ENCODE measurements around the gene MATCAP1. TPM values are rescaled to one million over a fixed set of nuclear protein-coding genes. Genes with fewer than 3 reads are reported as not detected.

The MATCAP1 gene
- total and polyA plus RNA-seq, 2 of the 13 experiments (the other 11 are each of a cell fraction or from before 2014, with no cell fraction given), result 11.2 to 24.5 TPM

DNA sequence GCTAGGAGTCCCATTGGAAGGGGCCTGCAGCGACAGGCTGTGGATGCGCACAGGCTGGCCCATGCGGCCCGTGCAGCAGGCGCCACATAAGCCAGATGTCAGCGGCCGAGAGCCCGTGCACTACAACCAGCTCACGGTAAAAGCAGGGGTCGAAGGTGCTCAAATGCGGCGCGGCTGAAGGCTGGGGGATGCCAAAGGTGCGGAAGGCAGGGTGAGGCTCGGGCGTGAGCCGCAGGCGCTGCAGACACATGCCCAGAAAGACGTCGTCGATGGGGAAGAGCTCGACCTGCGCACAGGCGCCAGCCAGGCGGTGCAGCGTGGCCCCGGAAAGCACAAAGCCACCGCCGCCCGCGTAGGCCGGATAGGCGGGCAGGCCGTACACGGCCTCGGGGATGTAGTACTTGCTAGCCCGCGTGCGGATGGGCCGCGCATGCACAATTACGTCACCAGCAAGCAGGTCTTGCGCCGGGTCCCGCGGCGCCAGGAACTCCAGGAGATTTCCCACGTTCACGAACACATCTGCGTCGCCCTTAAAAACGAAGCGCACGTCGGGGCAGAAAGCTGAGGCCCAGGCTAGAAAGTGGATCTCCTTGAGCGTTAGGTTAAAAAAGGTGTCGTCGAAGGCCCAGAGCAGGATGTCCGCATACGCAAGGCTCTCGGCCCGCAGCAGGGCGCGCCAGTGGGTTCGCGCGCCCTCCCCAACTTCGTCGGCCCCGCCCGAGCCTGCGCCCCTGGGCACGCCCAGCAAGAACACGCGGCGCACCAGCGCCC lies 34.3 kb downstream of the MATCAP1 start (continued):
- TF ChIP-seq ZNF883 (CRISPR knock-in tag; IDR thresholded peaks at IDR 0.05; ENCODE audit: not compliant biosample characterization), result peak; percentile 37
- no peak for TF ChIP-seq CHD2 (IDR thresholded peaks at IDR 0.05; ENCODE audit: low read depth, low read length)
- TF ChIP-seq, protein P1, sequence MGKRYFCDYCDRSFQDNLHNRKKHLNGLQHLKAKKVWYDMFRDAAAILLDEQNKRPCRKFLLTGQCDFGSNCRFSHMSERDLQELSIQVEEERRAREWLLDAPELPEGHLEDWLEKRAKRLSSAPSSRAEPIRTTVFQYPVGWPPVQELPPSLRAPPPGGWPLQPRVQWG (CRISPR knock-in tag; IDR thresholded peaks at IDR 0.05; ENCODE audit: borderline replicate concordance, low read depth), result no peak
- TF ChIP-seq, protein P2, sequence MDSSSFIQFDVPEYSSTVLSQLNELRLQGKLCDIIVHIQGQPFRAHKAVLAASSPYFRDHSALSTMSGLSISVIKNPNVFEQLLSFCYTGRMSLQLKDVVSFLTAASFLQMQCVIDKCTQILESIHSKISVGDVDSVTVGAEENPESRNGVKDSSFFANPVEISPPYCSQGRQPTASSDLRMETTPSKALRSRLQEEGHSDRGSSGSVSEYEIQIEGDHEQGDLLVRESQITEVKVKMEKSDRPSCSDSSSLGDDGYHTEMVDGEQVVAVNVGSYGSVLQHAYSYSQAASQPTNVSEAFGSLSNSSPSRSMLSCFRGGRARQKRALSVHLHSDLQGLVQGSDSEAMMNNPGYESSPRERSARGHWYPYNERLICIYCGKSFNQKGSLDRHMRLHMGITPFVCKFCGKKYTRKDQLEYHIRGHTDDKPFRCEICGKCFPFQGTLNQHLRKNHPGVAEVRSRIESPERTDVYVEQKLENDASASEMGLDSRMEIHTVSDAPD (CRISPR knock-in tag; IDR thresholded peaks at IDR 0.05), result no peak
- TF ChIP-seq ZFP90 (CRISPR knock-in tag; IDR thresholded peaks at IDR 0.05; ENCODE audit: borderline replicate concordance), result 0 out of 2 replicates have a peak, but pooled peaks have one; percentile 33
- TF ChIP-seq ZNF562 (CRISPR knock-in tag; IDR thresholded peaks at IDR 0.05; ENCODE audit: borderline replicate concordance), result no peak
- no peak for TF ChIP-seq IKZF1 (IDR thresholded peaks at IDR 0.05)
- TF ChIP-seq, protein P3, sequence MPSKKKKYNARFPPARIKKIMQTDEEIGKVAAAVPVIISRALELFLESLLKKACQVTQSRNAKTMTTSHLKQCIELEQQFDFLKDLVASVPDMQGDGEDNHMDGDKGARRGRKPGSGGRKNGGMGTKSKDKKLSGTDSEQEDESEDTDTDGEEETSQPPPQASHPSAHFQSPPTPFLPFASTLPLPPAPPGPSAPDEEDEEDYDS (CRISPR knock-in tag; IDR thresholded peaks at IDR 0.05), result no peak
- no peak for TF ChIP-seq ATRX (CRISPR knock-in tag; IDR thresholded peaks at IDR 0.05; ENCODE audit: borderline replicate concordance)
- no peak for TF ChIP-seq ZNF570 (CRISPR knock-in tag; IDR thresholded peaks at IDR 0.05; ENCODE audit: borderline replicate concordance)
- TF ChIP-seq, protein P4, sequence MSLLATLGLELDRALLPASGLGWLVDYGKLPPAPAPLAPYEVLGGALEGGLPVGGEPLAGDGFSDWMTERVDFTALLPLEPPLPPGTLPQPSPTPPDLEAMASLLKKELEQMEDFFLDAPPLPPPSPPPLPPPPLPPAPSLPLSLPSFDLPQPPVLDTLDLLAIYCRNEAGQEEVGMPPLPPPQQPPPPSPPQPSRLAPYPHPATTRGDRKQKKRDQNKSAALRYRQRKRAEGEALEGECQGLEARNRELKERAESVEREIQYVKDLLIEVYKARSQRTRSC (CRISPR knock-in tag; IDR thresholded peaks at IDR 0.05; ENCODE audit: low read depth), result no peak
- peak; percentile 14; the same call in 1 of the 2 replicates for TF ChIP-seq ZFY (CRISPR knock-in tag; IDR thresholded peaks at IDR 0.05)
- 0 out of 2 replicates have a peak, but pooled peaks have one; percentile 26 for TF ChIP-seq TMF1 (CRISPR knock-in tag; IDR thresholded peaks at IDR 0.05; ENCODE audit: low read depth)
- no peak for TF ChIP-seq ZNF451 (CRISPR knock-in tag; IDR thresholded peaks at IDR 0.05)
- TF ChIP-seq ZNF549 (CRISPR knock-in tag; IDR thresholded peaks at IDR 0.05), result no peak
- 0 out of 2 replicates have a peak, but pooled peaks have one; percentile 16 for TF ChIP-seq HOXD1 (CRISPR knock-in tag; IDR thresholded peaks at IDR 0.05)
- TF ChIP-seq ZNF343 (CRISPR knock-in tag; IDR thresholded peaks at IDR 0.05), result no peak
- TF ChIP-seq, protein P5, sequence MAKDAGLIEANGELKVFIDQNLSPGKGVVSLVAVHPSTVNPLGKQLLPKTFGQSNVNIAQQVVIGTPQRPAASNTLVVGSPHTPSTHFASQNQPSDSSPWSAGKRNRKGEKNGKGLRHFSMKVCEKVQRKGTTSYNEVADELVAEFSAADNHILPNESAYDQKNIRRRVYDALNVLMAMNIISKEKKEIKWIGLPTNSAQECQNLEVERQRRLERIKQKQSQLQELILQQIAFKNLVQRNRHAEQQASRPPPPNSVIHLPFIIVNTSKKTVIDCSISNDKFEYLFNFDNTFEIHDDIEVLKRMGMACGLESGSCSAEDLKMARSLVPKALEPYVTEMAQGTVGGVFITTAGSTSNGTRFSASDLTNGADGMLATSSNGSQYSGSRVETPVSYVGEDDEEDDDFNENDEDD (CRISPR knock-in tag; IDR thresholded peaks at IDR 0.05; ENCODE audit: borderline replicate concordance), result no peak
- no peak for TF ChIP-seq NFYB (CRISPR knock-in tag; IDR thresholded peaks at IDR 0.05)
- TF ChIP-seq U2AF2 (IDR thresholded peaks at IDR 0.05; ENCODE audit: low read depth, low read length), result no peak
- TF ChIP-seq, protein P6, sequence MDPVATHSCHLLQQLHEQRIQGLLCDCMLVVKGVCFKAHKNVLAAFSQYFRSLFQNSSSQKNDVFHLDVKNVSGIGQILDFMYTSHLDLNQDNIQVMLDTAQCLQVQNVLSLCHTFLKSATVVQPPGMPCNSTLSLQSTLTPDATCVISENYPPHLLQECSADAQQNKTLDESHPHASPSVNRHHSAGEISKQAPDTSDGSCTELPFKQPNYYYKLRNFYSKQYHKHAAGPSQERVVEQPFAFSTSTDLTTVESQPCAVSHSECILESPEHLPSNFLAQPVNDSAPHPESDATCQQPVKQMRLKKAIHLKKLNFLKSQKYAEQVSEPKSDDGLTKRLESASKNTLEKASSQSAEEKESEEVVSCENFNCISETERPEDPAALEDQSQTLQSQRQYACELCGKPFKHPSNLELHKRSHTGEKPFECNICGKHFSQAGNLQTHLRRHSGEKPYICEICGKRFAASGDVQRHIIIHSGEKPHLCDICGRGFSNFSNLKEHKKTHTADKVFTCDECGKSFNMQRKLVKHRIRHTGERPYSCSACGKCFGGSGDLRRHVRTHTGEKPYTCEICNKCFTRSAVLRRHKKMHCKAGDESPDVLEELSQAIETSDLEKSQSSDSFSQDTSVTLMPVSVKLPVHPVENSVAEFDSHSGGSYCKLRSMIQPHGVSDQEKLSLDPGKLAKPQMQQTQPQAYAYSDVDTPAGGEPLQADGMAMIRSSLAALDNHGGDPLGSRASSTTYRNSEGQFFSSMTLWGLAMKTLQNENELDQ (CRISPR knock-in tag; IDR thresholded peaks at IDR 0.05; ENCODE audit: borderline replicate concordance), result no peak
- 0 out of 2 replicates have a peak, but pooled peaks have one; percentile 60 for TF ChIP-seq SP4 (CRISPR knock-in tag; IDR thresholded peaks at IDR 0.05)
- TF ChIP-seq ZNF572 (CRISPR knock-in tag; IDR thresholded peaks at IDR 0.05), result no peak
- TF ChIP-seq ZNF30 (CRISPR knock-in tag; IDR thresholded peaks at IDR 0.05), result no peak
- 0 out of 2 replicates have a peak, but pooled peaks have one; percentile 42 for TF ChIP-seq POLR2AphosphoS5 (IDR thresholded peaks at IDR 0.05; ENCODE audit: low read depth, low read length)

All from HepG2 (cell line).